Umbilical cord (tissue), 2 donors: Measurements from ENCODE around the gene PCLAF. TPM values are rescaled to one million over a fixed set of nuclear protein-coding genes. Genes with fewer than 3 reads are reported as not detected.
"Not testable (repeated sequence)": the region's sequence is repeated elsewhere in the genome, so short reads cannot be mapped to it uniquely, and the experiment has no call there.

Experiments used
- DNase-seq: peaks from one replicate; pipeline ENCODE4 v3.0.0-alpha.2; 2015; ENCODE audit warnings: low spot score
- total RNA-seq: library from RNA; depleted of rRNA; stranded (reverse); fragments of >200 nt; gene quantifications from one replicate; pipeline ENCODE4 v1.2.3, GENCODE V29; 2014; ENCODE audit warnings: low replicate concordance; ENCODE audit not compliant: insufficient read depth

PCLAF gene
- total RNA-seq: 9.1 TPM

GRCh38 chr15:64381000-64381751, at the start of gene PCLAF:
PCLAF (minus strand) TSS chr15:64381441; CDS start chr15:64381371, 70 bp downstream.
- peak; percentile 99 for DNase-seq

- DNase-seq: peak; percentile 68
These were observed 48.9 kb upstream of the PCLAF start for GRCh38 chr15:64430000-64430735.

GRCh38 chr15:64429448-64429847, 48.2 kb upstream of the PCLAF start:
- DNase-seq: no peak

- peak; percentile 57 for DNase-seq
These were observed 45.7 kb upstream of the PCLAF start for GRCh38 chr15:64426845-64427465.

GRCh38 chr15:64425221-64425620, 44.0 kb upstream of the PCLAF start:
- no peak for DNase-seq

GRCh38 chr15:64423970-64424369, 42.7 kb upstream of the PCLAF start:
- no peak for DNase-seq

- DNase-seq: no peak
These were observed 41.5 kb upstream of the PCLAF start for GRCh38 chr15:64422697-64423096.

- no peak for DNase-seq
These were observed 31.0 kb upstream of the PCLAF start for GRCh38 chr15:64412216-64412615.

GRCh38 chr15:64400583-64400982, 19.3 kb upstream of the PCLAF start:
- no peak for DNase-seq

- DNase-seq: no peak
These were observed 17.3 kb upstream of the PCLAF start for GRCh38 chr15:64398575-64398974.

GRCh38 chr15:64396789-64397188, 15.5 kb upstream of the PCLAF start:
- DNase-seq: no peak

- not testable (repeated sequence) for DNase-seq
These were observed 11.2 kb upstream of the PCLAF start for GRCh38 chr15:64392471-64392870.

- DNase-seq: no peak
These were observed 7.8 kb upstream of the PCLAF start for GRCh38 chr15:64389036-64389435.

GRCh38 chr15:64387562-64388168, 6.4 kb upstream of the PCLAF start, which contains the start of gene TRIP4:
TRIP4 (plus strand) TSS chr15:64387836; CDS start chr15:64387864, 28 bp downstream.
- DNase-seq: peak; percentile 98

- no peak for DNase-seq
These were observed 5.0 kb upstream of the PCLAF start for GRCh38 chr15:64386291-64386690.

GRCh38 chr15:64383760-64384159, 2.5 kb upstream of the PCLAF start:
- no peak for DNase-seq

- not testable (repeated sequence) for DNase-seq
These were observed 941 bp downstream of the PCLAF start for GRCh38 chr15:64380130-64380870.

GRCh38 chr15:64379216-64379960, 1.9 kb downstream of the PCLAF start:
- no peak for DNase-seq

GRCh38 chr15:64373360-64373759, 7.9 kb downstream of the PCLAF start:
- no peak for DNase-seq

GRCh38 chr15:64371383-64371782, 9.9 kb downstream of the PCLAF start:
- DNase-seq: not testable (repeated sequence)
